HG03565 (cell line): Measurements from ENCODE around the gene PAQR8.
"Not testable (repeated sequence)": the region's sequence is repeated elsewhere in the genome, so short reads cannot be mapped to it uniquely, and the experiment has no call there.

Experiments
- ATAC-seq: cut with Tn5 transposase; IDR thresholded peaks from one replicate; pipeline ENCODE4 v1.9.1; 2021; ENCODE audit warnings: mild to moderate bottlenecking, moderate library complexity; ENCODE audit not compliant: unreplicated experiment

PAQR8 gene

DNA sequence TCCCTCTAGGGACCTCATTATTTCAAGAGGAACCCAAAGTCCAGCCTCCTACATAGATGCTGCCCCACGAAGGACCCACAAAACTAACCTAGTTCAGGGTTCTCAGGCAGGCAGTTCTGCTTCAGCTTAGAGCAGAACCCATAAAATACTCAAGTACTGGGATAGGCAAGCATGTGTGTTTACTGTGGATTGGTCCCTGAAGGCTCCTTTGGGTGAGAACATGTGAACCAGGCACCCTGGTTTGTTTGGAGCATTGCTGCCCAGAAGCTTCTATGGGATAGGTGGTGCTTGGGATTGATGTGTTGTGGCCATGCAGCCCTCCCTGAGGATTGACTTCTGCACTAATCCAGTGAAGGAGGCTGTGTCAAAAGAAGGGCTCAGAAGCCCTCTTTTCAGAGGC is 43.3 kb downstream of the PAQR8 start:
- no peak for ATAC-seq

GRCh38 chr6:52407467-52407866 is 45.5 kb downstream of the PAQR8 start:
- ATAC-seq, result no peak

DNA sequence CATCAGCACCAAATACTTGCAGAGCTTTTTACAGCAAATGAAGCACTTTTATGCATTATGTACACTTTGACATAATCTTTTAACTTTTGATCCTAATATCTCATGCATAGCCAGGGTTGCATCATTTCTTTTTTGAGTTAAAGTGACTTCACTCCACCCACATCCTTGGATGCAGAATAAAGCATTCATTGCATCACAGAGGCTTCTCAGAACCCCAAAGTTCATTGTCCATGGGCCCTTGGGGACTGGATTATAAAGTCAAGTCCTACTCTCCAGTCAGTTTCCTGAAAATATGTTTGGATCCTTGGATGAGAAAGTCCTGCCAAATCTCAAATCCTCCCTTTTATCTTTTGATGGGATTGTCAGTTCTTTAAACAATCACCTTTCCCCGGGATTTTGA is 47.5 kb downstream of the PAQR8 start:
- ATAC-seq, result no peak

GRCh38 chr6:52410979-52411378 is 49.0 kb downstream of the PAQR8 start:
- no peak for ATAC-seq

DNA sequence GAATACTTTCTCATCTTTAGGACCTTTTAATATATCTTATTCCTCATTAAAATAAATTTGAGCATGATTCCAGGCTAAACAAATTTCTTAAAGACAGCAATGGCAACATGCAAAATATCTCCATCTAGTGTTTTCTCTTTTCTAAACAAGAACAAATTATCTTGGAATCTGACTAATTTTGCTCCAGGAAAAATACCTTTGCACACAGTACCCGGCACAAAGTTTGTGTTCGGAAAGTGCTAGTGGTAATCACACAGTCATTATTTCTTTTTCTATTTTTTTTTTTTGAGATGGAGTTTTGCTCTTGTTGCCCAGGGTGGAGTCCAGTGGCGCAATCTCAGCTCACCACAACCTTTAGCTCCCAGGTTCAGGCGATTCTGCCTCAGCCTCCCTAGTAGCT is 50.0 kb downstream of the PAQR8 start:
- ATAC-seq, result no peak

DNA sequence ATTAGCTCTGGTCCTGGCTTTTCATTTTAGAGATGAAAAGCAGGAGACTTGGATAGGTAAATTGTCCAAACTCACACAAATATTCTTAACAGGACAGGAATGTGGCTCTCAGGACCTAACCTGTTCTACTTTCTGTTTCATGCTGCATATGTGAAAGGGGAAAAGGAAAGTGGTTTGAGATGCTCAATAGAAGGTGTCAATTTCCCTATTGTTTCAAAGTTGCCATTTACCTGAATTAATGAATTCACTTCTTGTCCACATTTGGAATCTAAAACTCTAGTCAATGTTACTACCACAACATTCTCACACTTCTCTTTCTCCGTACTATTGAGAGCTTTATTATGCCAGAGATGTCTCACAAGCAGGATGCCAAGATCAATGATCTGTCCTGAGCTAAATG is 53.4 kb downstream of the PAQR8 start:
- no peak for ATAC-seq

DNA sequence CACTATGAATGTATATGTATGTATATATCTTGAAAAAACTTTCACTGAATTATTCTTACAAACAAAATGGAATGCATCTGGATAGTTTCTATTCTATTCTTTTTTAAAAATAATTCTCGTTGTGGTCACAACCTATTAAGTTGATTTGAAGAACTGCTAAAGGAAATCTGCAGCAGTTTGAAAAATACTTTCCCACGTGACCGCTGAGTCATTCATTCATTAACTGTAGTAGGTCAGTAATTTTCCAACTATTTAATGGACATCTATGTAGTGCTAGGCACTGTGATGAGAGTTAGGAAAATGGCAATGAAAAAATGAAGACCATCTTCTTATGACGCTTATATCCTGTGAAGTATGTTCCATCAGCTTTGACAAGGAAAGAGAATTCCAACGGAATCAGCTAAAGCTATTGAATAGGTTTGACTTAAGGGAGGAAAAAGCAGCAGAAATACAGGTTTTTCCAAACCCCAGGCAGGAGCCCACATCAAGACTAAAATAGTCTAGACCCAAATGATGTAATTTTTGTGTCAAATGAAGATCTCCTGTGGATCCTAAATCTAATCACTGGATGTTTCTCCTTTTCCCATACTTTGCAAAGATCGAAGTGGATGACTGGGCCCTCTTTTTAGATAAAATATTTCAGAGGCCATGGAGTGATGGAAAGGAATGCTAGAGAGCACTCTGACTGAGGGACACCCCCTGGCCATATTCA is 54.1 kb downstream of the PAQR8 start:
- no peak for ATAC-seq

GRCh38 chr6:52416629-52417151 is 54.7 kb downstream of the PAQR8 start:
- ATAC-seq, result peak; percentile 28

- ATAC-seq, result no peak
Observed at GRCh38 chr6:52417675-52418111, 55.7 kb downstream of the PAQR8 start.

GRCh38 chr6:52418606-52419005 is 56.7 kb downstream of the PAQR8 start:
- ATAC-seq, result no peak

DNA sequence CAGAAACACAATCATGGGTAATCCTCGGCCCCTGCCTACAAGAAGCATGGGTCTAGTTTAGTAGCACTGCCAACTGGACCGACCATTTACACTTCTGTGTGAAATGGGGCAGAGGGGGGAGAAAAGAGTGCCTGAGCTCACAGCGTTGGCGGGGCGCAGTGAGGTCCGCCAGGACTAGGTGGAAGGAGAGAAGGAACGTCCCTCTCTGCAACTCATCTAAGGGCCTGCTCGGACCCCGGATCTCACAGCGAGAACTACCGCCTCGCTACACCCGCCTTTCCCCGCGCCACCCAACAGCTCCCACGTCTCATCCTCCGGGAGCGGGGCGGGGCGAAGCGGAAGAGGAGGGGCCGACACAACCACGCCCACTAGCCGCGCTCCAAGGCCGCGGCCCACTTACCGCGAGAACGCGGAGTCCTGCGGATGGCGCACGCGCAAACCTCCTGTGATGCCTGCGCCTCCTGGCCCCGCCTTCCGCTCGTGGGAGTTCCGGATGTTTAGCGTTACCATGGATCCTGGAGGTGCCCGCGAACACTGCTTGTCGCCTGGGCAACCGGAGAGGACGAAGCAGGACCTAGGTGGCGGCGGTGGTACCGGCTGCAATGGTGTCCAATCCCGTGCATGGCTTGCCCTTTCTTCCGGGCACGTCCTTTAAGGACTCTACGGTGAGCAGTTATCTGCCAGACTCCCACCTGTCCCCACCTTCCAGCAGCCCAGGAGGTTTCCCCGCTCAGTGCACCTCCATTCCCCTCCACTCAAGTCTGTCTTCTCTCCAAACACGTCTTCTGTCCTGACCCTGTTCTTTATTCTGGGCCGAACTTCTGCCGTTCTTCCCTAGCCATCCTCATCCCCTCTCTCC is 58.1 kb downstream of the PAQR8 start, which contains the start of gene EFHC1:
Gene EFHC1 (plus strand): TSS at position 534 of the 859 bp plus-strand sequence. CDS start 69 bp downstream, at position 603.
- peak; percentile 94 for ATAC-seq

DNA sequence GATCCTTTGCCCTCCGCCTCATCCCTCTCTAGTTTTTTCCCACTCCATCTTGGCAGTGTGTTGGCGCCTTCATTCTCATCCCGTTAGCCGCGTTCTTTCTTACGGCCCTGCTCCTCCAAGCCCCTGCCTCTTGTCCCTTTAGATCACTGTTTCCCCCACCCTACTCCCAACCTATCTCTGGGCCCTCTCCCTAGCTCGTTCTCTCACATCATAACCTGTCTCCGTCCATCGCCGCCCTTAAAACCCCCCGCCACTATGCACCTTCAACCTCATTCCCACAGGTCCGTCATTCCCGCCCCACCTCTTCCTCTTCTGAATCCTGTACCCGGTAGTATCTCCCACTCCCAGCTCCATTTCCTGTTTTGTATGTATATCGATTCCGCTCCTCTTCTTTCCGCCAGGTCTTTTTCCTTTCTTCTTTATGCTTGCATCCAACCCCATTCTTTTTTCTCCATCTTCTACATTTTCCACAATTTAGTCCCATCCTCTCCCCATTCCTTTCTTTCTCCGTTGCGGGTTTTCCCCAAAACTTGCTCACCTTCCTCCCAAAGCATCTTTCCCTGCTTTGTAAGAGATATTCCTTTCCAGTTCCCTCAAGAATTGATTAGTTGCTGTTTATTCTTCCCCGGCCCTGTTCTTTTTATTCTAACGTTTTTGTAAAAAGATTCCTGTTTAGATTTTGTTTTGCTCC is 58.9 kb downstream of the PAQR8 start:
- no peak for ATAC-seq

GRCh38 chr6:52422156-52422555 is 60.2 kb downstream of the PAQR8 start:
- ATAC-seq, result no peak

DNA sequence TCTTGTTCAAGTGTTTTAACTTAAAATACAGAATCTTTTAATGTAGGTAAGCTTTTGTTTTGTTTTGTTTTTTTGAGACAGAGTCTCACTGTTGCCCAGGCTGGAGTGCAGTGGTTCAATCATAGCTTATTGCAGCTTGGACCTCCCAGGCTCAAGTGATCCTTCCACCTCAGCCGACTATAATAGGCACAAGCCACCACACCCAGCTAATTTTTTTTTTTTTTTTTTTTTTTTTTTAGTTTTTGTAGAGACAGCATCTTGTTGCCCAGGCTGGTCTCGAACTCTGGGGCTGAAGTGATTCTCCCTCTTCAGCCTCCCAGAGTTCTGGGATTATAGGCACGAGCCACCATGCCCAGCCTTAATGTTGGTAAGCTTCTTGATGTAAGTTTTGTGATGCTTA is 61.5 kb downstream of the PAQR8 start:
- ATAC-seq, result no peak

DNA sequence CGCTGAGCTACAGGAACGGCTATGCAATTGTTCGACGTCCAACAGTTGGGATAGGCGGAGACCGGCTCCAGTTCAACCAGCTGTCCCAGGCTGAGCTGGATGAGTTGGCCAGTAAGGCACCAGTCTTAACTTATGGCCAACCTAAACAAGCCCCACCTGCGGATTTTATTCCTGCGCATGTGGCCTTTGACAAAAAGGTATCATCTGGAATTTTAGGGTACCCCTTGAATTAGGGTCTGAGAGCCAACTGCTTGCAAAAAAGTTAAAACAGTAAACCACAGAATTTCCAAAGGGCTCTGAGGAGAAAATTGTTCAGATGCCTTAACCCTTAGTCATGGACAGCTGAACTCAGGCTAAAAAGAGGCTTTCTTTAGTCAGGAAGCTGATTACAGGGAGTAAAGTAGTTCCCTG is 62.0 kb downstream of the PAQR8 start:
- ATAC-seq, result no peak

GRCh38 chr6:52424513-52424912 is 62.6 kb downstream of the PAQR8 start:
- no peak for ATAC-seq

DNA sequence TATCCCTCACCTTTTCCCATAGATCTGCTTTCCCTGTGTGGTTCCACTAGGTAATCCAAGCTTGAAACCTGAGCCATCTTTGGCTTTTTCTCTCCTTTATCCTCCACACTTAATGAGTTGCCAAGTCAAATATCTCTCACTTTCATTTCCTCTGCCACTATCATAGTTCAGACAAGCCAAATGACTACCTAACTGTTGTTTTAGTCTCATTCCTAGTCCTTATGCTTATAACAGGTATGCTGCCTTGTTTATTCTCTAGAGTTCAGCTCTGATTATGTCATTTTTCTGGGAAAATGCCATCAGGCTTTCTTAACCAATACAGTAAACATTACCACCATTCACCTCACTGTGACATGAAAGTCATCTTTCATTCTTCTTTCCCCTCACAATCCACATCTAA is 64.7 kb downstream of the PAQR8 start:
- no peak for ATAC-seq

GRCh38 chr6:52433294-52433693 is 71.3 kb downstream of the PAQR8 start:
- ATAC-seq, result not testable (repeated sequence)

DNA sequence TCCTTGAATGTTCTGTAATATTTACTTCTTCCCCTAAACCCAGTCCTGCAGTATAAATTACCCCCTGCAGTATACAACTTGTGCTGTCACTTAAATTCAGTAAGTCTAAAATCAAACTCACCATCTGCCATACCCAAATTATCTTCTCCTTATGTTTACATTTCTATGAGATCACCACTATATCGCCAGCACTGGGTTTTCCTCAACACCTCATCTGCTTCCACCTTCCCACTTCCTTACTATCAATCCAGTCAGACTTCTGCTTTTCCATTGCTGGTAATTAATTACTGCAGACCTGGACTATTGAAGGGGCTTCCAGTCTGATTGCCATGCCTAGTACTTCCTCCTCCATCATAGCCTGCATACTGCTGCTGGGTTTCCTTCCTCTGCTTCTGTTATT is 73.4 kb downstream of the PAQR8 start:
- ATAC-seq, result no peak

DNA sequence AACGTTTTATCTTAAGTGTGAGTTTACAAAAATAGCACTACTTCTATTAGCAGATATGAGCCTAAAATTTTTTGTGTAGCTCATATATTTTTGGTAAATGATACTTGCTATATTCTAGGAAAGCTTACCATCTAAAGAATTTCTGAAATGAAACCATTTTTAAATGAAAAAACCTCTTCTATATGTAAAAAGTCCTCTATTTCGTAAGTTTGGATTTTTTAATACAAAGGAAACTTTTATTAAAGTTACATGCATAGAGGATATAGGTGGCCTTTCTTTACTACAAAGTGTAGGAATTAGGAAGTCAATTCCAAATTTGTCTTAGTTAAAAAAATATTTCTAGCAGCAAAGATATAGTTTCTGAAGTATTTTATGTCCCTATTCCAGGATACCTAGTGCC is 77.0 kb downstream of the PAQR8 start:
- ATAC-seq, result no peak

- no peak for ATAC-seq
Observed at GRCh38 chr6:52454556-52454955, 92.6 kb downstream of the PAQR8 start.
